Activated naive CD4-positive, alpha-beta T cell treated with anti-CD3 and anti-CD28 coated beads, Interleukin-2, amount 50 U/mL, for 24 hours (primary cell): ENCODE measurements around the gene DCLK3.

ENCODE experiments used
- H3K27ac Mint-ChIP-seq: one replicate; pipeline ENCODE4 v1.8.0; 2021; ENCODE audit warnings: mild to moderate bottlenecking, mixed read lengths
- H3K27me3 Mint-ChIP-seq: one replicate; pipeline ENCODE4 v1.8.0; 2021; ENCODE audit warnings: mixed read lengths
- H3K36me3 Mint-ChIP-seq: one replicate; pipeline ENCODE4 v1.8.0; 2021; ENCODE audit warnings: mixed read lengths
- H3K4me1 Mint-ChIP-seq: one replicate; pipeline ENCODE4 v1.8.0; 2021; ENCODE audit warnings: mixed read lengths
- H3K4me3 Mint-ChIP-seq: one replicate; pipeline ENCODE4 v1.8.0; 2021; ENCODE audit warnings: mild to moderate bottlenecking, mixed read lengths
- H3K9me3 Mint-ChIP-seq: one replicate; pipeline ENCODE4 v1.8.0; 2021; ENCODE audit warnings: mixed read lengths

DCLK3 gene

DNA sequence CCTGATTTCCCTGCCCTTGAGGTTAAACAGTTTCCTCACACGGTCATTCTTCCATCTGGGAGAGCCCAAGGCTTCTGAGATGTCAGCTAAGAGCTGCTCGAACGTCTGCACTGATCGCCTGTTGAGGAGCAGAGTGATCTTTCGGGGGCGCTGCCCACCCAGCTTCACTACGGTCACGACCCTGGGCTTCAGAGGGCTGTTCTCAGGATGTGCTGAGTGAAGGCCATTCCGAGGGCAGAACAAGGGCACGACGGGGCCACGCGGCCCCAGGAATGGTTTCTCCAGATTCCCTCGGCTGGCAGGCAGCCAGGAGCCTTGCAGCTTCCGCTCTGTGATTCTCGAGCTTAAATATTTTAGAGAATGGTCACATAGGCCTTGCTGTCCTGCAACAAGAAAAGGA, 25.7 kb downstream of the DCLK3 start:
- H3K27me3 Mint-ChIP-seq = no peaks in the 10 kb centered on the region
- H3K4me1 Mint-ChIP-seq = no peaks in the 10 kb centered on the region
- H3K36me3 Mint-ChIP-seq = no peaks in the 10 kb centered on the region
- H3K4me3 Mint-ChIP-seq = no peak overlapping the region
- H3K9me3 Mint-ChIP-seq = no peaks in the 10 kb centered on the region
- H3K27ac Mint-ChIP-seq = no peak overlapping the region

DNA sequence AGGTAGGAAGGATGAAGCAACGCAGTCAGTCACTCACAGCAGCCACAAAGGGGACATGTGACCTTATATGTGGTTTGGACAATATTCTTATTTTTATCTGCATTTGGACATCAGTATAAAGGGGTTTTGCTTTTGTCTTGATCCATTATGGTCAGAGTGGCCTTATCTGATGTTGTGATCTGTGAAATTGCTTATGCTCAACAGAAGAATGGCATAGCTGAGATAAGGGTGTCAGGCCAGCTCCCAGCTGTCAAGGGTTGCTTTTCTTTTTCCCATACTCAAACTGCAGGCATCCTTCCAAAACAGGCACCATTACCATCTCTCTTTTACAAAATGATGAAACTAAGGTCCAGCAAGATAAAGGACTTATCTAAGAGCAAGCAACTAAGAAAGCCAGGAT, 28.1 kb downstream of the DCLK3 start:
- H3K4me1 Mint-ChIP-seq = no peaks in the 10 kb centered on the region
- no peaks in the 10 kb centered on the region for H3K36me3 Mint-ChIP-seq
- no peak overlapping the region for H3K27ac Mint-ChIP-seq
- H3K4me3 Mint-ChIP-seq = no peak overlapping the region
- H3K9me3 Mint-ChIP-seq = no peaks in the 10 kb centered on the region
- no peaks in the 10 kb centered on the region for H3K27me3 Mint-ChIP-seq

- no peak overlapping the region for H3K27ac Mint-ChIP-seq
Observed at GRCh38 chr3:36734742-36735141, 29.6 kb downstream of the DCLK3 start.

GRCh38 chr3:36733723-36734122, 30.6 kb downstream of the DCLK3 start:
- H3K9me3 Mint-ChIP-seq = no peaks in the 10 kb centered on the region
- no peak overlapping the region for H3K4me3 Mint-ChIP-seq
- H3K4me1 Mint-ChIP-seq = no peaks in the 10 kb centered on the region
- no peaks in the 10 kb centered on the region for H3K36me3 Mint-ChIP-seq
- no peak overlapping the region for H3K27ac Mint-ChIP-seq
- no peaks in the 10 kb centered on the region for H3K27me3 Mint-ChIP-seq

More at GRCh38 chr3:36734742-36735141, 29.6 kb downstream of the DCLK3 start:
- Mint-ChIP-seq H3K4me3 (no peak overlapping the region), H3K9me3 (no peaks in the 10 kb centered on the region), H3K36me3 (no peaks in the 10 kb centered on the region), H3K4me1 (no peaks in the 10 kb centered on the region), H3K27me3 (no peaks in the 10 kb centered on the region)

DNA sequence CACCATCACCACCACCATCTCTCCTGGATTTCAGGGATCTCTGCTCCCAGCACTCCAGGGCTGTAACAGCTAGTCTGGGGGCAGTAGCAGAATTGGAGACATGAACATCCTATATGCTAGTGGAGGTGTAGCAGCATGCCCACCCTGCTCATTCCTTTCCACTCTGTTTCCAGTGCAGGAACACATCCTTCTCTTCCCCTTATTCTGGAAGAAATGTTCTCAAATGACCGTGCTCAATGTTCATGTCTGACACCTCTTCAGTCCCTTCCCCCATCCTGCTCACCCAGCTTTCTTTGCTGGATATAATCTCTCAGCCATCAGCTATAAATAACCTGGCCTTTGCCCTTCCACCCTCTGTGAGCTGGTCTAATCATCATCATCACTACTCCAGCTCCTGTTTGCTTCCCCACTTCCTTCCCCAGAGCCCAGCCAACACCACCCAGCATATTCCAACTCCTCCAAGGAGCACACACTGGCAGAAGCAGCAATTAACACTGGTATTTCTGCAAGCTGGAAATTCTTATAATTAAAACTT, 31.1 kb downstream of the DCLK3 start:
- Mint-ChIP-seq H3K27me3 (no peaks in the 10 kb centered on the region), H3K27ac (peak overlapping the region; percentile 25), H3K4me3 (no peak overlapping the region), H3K4me1 (no peaks in the 10 kb centered on the region), H3K36me3 (no peaks in the 10 kb centered on the region), H3K9me3 (no peaks in the 10 kb centered on the region)

- H3K36me3 Mint-ChIP-seq = no peaks in the 10 kb centered on the region
- no peaks in the 10 kb centered on the region for H3K4me1 Mint-ChIP-seq
- H3K9me3 Mint-ChIP-seq = no peaks in the 10 kb centered on the region
- no peak overlapping the region for H3K27ac Mint-ChIP-seq
- H3K4me3 Mint-ChIP-seq = no peak overlapping the region
- no peaks in the 10 kb centered on the region for H3K27me3 Mint-ChIP-seq
Observed at GRCh38 chr3:36730966-36731365, 33.4 kb downstream of the DCLK3 start.

- Mint-ChIP-seq H3K36me3 (no peaks in the 10 kb centered on the region), H3K9me3 (no peaks in the 10 kb centered on the region), H3K4me1 (no peaks in the 10 kb centered on the region), H3K4me3 (no peak overlapping the region), H3K27me3 (no peaks in the 10 kb centered on the region), H3K27ac (no peak overlapping the region)
Observed at GRCh38 chr3:36729204-36730056, 34.9 kb downstream of the DCLK3 start.

GRCh38 chr3:36714343-36715086, 49.8 kb downstream of the DCLK3 start:
- Mint-ChIP-seq H3K27me3 (peaks cover 2% of the 10 kb centered on the region), H3K9me3 (no peaks in the 10 kb centered on the region), H3K27ac (no peak overlapping the region), H3K4me3 (no peak overlapping the region), H3K36me3 (no peaks in the 10 kb centered on the region), H3K4me1 (no peaks in the 10 kb centered on the region)

DNA sequence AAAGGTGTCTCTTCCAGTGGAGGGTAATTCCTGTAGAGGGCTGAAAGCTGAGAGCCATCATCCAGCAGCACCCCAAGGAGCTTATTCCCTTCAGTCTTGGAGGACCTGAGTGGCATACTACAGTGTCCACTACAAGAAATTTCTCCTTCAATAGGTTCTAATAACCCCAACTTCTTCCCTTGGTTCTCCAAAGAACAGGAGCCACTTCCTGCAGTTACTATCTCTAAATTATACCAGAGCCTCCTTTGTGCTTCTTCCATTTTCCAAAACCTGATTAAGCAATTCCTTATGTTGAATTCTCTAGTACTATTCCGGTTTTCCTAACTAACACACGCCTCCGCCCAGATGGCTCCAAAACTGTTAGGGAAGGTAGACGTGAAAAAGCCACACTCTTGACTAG, 50.4 kb downstream of the DCLK3 start:
- Mint-ChIP-seq H3K36me3 (no peaks in the 10 kb centered on the region), H3K4me3 (no peak overlapping the region), H3K4me1 (no peaks in the 10 kb centered on the region), H3K9me3 (no peaks in the 10 kb centered on the region), H3K27ac (no peak overlapping the region), H3K27me3 (peaks cover 2% of the 10 kb centered on the region)

DNA sequence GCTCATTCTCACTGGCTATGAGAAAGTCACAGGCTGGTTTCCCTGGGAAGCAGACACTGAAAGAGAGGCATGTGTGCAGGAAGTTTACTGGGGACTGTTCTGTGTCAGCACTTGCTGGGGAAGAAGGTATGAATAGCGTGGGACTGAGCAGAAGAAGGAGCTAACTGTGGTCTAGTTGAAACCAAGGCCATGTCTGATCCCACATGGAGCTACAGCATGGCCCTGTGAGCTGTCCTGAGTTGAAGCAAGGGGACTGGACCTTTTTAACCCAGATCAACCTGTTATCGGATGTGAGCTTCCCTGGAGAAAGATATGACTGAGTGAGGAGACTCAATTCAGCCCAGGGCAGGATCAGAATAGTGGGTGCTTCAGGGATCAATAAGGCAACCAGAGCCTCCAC, 53.7 kb downstream of the DCLK3 start:
- H3K36me3 Mint-ChIP-seq = no peaks in the 10 kb centered on the region

DNA sequence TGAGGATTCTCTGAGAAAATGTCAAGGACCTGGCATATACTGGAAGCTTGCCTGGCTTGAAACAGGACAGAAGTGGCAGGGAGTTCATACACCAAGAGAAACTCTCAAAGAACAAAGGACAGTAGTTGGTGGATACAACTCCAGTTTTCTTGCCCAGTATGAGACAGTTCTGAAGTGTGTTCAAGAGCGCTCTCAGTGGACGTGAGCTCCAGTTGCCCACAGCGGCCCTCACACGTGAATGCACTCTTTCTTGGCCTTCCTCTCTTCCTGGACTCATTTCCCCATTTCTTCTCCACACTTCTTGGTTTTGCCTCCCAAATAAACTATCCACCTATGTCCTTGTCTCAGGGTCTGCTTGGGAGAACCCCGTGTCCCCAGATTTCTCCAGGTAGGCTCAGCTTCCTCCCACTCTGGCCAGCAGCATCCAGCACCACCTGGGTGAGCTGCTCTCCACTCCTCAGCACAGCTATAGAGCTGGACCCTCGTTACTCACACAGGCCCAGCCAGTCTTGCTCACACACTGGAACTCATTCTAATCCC, 54.5 kb downstream of the DCLK3 start:
- Mint-ChIP-seq H3K27me3 (no peaks in the 10 kb centered on the region), H3K9me3 (no peaks in the 10 kb centered on the region), H3K4me1 (peaks cover 5% of the 10 kb centered on the region)

More for the DNA sequence above, 53.7 kb downstream of the DCLK3 start:
- no peak overlapping the region for H3K4me3 Mint-ChIP-seq
- no peaks in the 10 kb centered on the region for H3K27me3 Mint-ChIP-seq
- no peak overlapping the region for H3K27ac Mint-ChIP-seq
- H3K4me1 Mint-ChIP-seq = peaks cover 5% of the 10 kb centered on the region
- H3K9me3 Mint-ChIP-seq = no peaks in the 10 kb centered on the region

GRCh38 chr3:36709281-36709680, 55.1 kb downstream of the DCLK3 start:
- Mint-ChIP-seq H3K4me3 (no peak overlapping the region), H3K4me1 (peaks cover 5% of the 10 kb centered on the region), H3K9me3 (no peaks in the 10 kb centered on the region), H3K27me3 (no peaks in the 10 kb centered on the region), H3K36me3 (no peaks in the 10 kb centered on the region), H3K27ac (no peak overlapping the region)

More for the DNA sequence above, 54.5 kb downstream of the DCLK3 start:
- Mint-ChIP-seq H3K4me3 (no peak overlapping the region), H3K36me3 (no peaks in the 10 kb centered on the region), H3K27ac (no peak overlapping the region)

DNA sequence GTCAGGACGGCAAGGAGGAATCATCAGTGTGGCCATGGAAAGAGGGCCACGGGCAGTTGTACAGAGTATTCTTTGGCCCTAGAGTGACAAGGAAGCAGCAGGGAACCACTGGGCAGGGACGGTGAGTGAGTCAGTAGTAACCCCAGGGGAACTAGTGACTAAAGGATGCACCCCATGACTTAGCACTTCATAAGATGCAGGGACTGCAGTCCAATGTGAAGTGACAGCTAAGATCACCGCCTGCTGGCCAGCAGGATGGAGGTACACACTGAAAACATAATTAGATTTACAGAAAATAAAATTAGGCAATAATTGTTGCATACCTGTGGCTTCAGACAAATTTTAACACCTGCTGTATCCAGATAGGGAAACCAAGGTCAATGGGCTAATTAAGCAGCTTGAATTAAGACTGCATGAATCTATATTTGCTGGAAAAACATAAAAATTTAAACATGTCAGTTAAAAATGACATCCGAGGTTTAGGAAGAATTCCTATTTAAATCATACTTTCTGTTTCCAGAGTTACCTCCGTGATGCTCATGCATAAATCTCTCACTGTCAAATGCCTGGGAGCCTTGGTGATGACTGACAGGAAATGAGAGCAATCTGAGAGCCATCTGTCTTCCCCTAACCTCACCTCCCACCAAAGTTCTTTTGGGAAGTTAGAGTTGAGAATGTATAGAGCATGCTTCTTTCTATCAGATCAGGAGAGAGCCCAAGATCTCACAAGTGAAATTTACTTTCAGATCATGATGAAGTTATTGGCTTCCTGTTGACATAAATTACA, 56.5 kb downstream of the DCLK3 start:
- H3K27ac Mint-ChIP-seq = no peak overlapping the region
- no peaks in the 10 kb centered on the region for H3K9me3 Mint-ChIP-seq
- peaks cover 5% of the 10 kb centered on the region for H3K4me1 Mint-ChIP-seq
- H3K36me3 Mint-ChIP-seq = no peaks in the 10 kb centered on the region
- no peaks in the 10 kb centered on the region for H3K27me3 Mint-ChIP-seq
- no peak overlapping the region for H3K4me3 Mint-ChIP-seq

DNA sequence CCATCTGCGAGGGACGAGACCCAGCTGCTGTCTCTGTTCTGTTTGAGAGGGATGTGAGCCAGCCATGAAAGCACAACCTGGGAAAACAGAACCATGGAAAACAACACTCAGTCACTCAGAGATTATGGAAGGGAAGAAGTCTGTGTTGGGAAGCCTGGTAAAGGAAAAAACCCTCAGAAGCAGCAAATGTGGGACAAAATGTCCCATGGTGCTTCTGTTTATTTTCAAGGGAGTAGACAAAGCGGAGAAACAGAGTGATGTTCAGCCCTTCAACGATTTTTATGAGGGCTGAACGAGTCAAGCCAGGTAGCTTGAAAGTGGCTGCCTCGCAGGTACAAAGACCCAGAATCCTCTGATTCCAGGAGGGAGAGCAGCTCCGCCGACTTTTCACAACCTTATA, 59.3 kb downstream of the DCLK3 start:
- Mint-ChIP-seq H3K4me3 (no peak overlapping the region), H3K27ac (no peak overlapping the region), H3K27me3 (no peaks in the 10 kb centered on the region), H3K9me3 (no peaks in the 10 kb centered on the region), H3K4me1 (peaks cover 5% of the 10 kb centered on the region), H3K36me3 (no peaks in the 10 kb centered on the region)

DNA sequence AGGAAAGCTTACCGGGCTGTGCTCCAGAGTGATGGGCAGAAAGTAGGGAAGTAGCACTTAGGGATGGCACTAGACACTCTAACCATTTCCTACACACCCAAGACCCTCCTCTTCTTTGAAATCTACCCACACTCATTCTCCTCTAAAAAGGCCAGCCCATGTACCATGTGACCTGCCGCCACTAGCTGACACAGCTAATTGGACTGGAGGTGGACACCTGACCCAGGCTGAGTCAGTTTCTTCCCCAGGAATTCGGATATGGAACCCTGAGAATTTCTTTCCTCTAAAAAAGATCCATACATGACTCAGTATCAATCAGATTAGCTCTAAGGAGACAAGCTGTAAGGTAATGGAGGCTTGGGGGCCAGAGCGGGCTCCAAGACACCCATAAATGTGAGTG, 60.1 kb downstream of the DCLK3 start:
- H3K27ac Mint-ChIP-seq = no peak overlapping the region
- H3K36me3 Mint-ChIP-seq = no peaks in the 10 kb centered on the region
- peaks cover 5% of the 10 kb centered on the region for H3K4me1 Mint-ChIP-seq
- no peaks in the 10 kb centered on the region for H3K9me3 Mint-ChIP-seq
- H3K27me3 Mint-ChIP-seq = no peaks in the 10 kb centered on the region
- no peak overlapping the region for H3K4me3 Mint-ChIP-seq
